NK-92 (cell line): ENCODE measurements around the gene AP1G2.
"Not testable (repeated sequence)": the region's sequence is repeated elsewhere in the genome, so short reads cannot be mapped to it uniquely, and the experiment has no call there.

Experiments used
- DNase-seq: peaks from one replicate; lab custom pipeline; 2025; ENCODE audit not compliant: unreplicated experiment; lab: John Stamatoyannopoulos, UW

The AP1G2 gene

GRCh38 chr14:23600322-23600707 is 32.7 kb upstream of the AP1G2 start:
- DNase-seq = no peak

- not testable (repeated sequence) for DNase-seq
These were observed 26.6 kb upstream of the AP1G2 start for GRCh38 chr14:23594191-23594590.

GRCh38 chr14:23590198-23590597 is 22.6 kb upstream of the AP1G2 start:
- DNase-seq = no peak

- DNase-seq = no peak
These were observed 22.0 kb upstream of the AP1G2 start for GRCh38 chr14:23589606-23590005.

- DNase-seq = peak; percentile 10
These were observed 21.4 kb upstream of the AP1G2 start for GRCh38 chr14:23588884-23589598.

DNA sequence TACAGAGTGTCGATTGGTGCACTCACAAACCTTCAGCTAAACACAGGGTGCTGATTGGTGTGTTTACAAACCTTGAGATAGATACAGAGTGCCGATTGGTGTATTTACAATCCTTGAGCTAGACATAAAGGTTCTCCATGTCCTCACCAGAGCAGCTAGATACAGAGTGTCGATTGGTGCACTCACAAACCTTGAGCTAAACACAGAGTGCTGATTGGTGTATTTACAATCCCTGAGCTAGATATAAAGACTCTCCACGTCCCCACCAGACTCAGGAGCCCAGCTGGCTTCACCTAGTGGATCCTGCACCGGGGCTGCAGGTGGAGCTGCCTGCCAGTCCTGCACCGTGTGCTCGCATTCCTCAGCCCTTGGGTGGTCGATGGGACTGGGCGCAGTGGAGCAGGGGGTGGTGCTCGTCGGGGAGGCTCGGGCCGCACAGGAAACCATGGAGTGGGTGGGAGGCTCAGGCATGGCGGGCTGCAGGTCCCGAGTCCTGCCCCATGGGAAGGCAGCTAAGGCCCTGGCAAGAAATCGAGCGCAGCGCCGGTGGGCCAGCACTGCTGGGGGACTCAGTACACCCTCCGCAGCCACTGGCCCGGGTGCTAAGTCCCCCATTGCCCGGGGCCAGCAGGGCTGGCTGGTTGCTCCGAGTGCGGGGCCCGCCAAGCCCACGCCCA is 17.1 kb upstream of the AP1G2 start:
- DNase-seq = not testable (repeated sequence)

DNA sequence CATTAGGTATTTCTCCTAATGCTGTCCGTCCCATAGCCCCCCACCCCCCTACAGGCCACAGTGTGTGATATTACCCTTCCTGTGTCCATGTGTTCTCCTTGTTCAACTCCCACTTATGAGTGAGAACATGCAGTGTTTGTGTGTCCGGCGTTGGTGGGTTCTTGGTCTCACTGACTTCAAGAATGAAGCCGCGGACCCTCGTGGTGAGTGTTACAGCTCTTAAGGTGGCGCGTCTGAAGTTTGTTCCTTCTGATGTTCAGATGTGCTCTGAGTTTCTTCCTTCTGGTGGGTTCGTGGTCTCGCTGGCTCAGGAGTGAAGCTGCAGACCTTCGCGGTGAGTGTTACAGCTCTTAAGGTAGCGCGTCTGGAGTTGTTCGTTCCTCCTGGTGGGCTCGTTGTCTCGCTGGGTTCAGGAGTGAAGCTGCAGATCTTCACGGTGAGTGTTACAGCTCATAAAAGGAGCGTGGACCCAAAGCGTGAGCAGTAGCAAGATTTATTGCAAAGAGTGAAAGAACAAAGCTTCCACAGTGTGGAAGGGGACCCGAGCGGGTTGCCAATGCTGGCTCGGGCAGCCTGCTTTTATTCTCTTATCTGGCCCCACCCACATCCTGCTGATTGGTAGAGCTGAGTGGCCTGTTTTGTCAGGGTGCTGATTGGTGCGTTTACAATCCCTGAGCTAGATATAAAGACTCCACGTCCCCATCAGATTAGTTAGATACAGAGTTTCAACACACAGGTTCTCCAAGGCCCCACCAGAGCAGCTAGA is 16.4 kb upstream of the AP1G2 start:
- not testable (repeated sequence) for DNase-seq

DNA sequence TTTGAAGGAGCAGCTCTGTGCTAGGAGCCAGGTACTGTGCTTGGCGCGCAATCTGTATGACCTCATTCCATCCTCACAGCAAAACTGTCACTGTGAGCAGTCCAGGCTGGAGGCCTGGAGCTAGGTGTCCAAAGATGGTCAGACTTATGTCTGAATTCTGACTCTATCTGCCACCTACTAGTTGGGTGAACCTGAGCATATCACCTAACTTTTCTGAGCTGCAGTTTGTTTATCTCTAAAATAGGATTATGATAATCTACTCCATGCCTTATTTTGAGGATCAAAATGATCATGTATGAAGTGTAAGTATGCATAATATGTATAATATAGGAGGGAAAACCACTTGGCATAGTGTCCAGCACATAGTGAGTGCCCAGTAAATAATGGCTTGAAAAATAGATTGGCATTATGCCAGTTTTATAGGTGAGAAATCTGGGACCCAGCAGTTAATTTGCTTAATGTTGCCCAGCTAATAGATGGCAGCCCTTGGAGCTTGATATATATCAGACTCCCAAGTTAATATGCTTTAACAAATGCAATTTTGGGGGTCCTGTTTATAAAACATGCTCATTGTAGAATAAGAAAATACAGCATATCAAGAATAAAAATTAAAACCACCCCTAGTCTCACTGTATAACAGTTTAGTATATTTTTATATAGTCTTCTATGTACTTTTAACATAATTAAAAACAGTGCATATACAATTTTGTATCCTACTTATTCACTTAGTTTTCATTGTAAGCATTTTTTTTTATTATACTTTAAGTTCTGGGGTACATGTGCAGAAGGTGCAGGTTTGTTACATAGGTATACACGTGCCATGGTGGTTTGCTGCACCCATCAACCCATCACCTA is 15.5 kb upstream of the AP1G2 start:
- DNase-seq = no peak

GRCh38 chr14:23580948-23581281 is 13.3 kb upstream of the AP1G2 start:
- no peak for DNase-seq

GRCh38 chr14:23580152-23580926 is 12.7 kb upstream of the AP1G2 start:
- no peak for DNase-seq

GRCh38 chr14:23579739-23580138 is 12.1 kb upstream of the AP1G2 start:
- DNase-seq = no peak

GRCh38 chr14:23579311-23579630 is 11.7 kb upstream of the AP1G2 start:
- DNase-seq = no peak

DNA sequence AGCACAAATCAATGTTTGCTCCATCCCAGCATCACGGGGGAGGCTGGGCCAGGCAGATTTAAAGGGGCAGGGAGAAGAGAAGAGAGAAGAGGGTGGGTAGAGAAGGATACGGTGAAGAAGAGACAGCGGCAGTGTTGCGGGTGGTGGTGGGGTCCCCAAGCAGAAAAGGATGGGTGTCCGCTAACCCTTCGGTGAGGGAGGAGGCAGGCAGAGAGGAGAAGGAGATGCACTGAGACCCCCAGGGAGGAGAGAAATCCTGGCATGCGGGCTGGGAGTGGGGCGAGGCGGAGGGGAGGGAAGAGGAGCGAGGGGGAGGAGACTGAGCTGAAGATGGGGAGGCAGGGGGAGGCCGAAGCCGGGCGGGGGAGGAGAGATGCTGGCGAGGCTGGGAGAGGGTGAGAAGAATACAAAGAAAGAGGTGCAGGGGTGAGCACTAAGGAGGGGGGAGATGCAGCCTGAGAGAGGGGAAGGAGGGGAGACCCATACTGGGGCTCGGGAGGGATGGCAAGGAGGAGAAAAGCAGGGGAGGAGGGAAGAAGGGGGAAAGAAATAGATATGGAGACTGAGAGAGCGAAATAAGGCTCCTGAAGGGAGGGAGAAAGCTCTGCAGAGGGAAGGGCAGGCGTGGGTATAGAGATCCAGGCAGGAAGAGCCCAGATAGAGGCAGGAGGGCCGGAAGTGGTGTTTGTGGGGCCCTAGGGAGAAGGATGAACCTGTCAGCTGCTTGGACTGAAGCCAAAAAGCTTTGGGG is 11.1 kb upstream of the AP1G2 start, which contains the start of gene JPH4:
JPH4 (minus strand) TSS at position 231 of the 751 bp plus-strand sequence. CDS start 1,337 bp downstream, outside the sequence.
- DNase-seq = no peak

- no peak for DNase-seq
These were observed 10.3 kb upstream of the AP1G2 start for GRCh38 chr14:23577710-23578392.

GRCh38 chr14:23577004-23577681 is 9.6 kb upstream of the AP1G2 start:
- DNase-seq = no peak

GRCh38 chr14:23573384-23574015 is 5.9 kb upstream of the AP1G2 start:
- DNase-seq = no peak

- no peak for DNase-seq
These were observed 5.2 kb upstream of the AP1G2 start for GRCh38 chr14:23572836-23573235.

DNA sequence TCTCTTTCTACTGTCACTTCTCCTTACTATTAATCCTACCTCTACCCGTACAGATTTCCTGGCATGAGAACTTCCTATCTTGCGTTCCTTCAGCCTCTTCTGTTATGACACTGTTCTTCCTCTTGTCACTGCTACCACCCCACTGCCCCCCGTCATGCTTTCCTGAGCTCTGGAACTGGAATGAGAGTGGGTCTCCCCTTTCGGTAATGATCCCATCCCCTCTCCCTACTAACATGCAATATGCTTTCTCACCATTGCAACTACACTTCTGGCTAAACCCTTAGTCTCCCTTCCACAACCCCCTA is 4.9 kb upstream of the AP1G2 start:
- DNase-seq = no peak
